ENCODE data around the gene GFPT2.

- TF ChIP-seq CTCF (IDR thresholded peaks at IDR 0.05) (no peak), EP300 (IDR thresholded peaks at IDR 0.05) (no peak), POLR2A (IDR thresholded peaks at IDR 0.05) (no peak)
Measured at GRCh38 chr5:180370861-180371641, 17.9 kb upstream of the GFPT2 start.

All from sigmoid colon (tissue), 4 donors.